ENCODE measurements around the gene KRTAP5-1.

KRTAP5-1 gene

GRCh38 chr11:1545432-1545831, 39.7 kb downstream of the KRTAP5-1 start:
- no peak for ATAC-seq

DNA sequence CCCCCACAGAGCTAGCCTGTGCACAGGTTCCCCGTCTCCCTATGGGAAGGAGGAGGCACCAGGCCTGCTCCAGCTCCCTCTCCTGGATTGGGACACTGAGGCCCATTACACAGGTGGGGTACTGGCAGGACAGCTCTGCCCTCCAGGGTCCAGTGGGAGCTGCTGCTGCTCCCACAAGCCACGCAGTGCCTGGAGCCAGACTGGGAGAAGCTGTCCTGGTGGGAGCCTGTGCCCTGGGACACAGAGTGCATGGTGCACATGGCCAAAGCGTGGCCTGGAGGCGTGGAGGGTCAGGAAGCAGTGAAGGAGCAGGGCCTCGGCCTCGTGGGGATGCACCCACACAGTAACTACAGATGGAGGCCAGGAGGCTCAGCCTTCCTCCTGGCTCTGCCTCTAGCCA, 40.5 kb downstream of the KRTAP5-1 start:
- ATAC-seq (no peak), DNase-seq (no peak)

More at GRCh38 chr11:1545432-1545831, 39.7 kb downstream of the KRTAP5-1 start:
- no peak for DNase-seq

DNA sequence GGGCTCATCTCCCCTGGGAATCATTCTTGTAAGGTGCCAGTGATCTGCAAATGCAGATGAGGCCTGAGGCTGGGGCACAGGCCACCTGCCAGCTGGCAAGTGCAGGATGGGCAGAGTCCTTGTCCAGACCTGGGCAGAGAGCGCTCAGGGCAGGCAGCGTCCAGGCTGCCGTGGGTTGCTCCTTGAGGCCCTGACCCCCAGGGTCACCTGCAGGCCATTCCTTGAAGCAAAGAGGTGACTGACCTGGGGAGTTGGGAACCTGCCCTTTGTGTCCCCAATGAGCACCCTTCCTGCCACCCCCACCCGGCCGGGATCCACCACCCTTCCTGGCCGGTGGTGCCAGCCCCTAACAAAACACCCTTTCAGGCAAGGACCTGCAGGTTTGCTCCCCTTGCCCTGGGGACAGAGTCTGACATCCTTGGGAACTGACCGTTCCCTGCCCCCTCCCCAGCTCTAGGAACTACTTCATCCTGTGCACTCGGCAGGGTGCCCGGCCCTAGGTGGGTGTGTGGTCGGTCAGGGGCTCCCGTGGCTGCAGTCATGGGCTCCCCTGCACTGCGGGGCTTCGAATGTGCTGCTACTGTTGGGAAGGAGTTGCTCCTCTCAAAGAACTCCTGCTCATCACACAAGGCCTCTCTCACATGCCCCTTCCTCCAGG, 41.3 kb downstream of the KRTAP5-1 start:
- ATAC-seq (no peak), DNase-seq (no peak)

GRCh38 chr11:1542267-1542666, 42.8 kb downstream of the KRTAP5-1 start:
- no peak for ATAC-seq
- no peak for DNase-seq

- ATAC-seq (no peak), DNase-seq (no peak)
These were observed 43.4 kb downstream of the KRTAP5-1 start for GRCh38 chr11:1541474-1542204.

DNA sequence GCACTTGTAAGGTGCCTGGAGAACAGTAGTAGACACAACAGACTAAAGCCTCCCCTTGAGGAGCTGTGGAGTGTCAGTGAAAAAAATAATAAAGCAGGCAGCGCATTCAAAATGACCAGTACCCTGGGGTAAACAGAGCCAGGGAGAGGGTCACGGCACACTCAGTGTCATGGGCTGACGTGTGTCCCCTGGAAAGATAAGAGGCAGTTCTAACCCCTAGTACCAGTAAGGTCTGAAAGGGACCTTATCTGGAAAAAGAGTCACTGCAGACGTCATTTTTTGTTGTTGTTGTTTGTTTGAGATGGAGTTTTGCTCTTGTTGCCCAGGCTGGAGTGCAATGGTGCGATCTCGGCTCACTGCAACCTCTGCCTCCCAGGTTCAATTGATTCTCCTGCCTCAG, 45.0 kb downstream of the KRTAP5-1 start:
- ATAC-seq = no peak
- no peak for DNase-seq

DNA sequence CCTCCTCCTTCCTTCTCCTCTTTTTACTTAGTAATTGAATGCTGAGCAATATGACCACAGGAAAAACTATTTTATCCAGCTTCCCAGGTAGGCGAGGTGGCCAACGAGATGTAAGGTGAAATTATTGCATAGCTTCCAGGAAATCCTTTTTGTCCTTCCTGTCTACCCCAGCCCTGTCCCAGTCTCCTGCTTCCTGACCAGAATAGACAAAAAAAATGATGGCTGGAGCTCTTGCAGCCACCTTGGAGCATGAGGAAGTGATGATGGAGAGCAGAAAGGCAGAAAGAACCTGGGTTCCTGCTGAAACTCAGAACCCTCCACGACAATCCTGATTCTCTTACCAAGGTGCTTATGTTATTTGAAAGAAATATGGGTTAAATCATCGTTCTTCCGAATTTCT, 46.9 kb downstream of the KRTAP5-1 start:
- DNase-seq (no peak), ATAC-seq (no peak)

DNA sequence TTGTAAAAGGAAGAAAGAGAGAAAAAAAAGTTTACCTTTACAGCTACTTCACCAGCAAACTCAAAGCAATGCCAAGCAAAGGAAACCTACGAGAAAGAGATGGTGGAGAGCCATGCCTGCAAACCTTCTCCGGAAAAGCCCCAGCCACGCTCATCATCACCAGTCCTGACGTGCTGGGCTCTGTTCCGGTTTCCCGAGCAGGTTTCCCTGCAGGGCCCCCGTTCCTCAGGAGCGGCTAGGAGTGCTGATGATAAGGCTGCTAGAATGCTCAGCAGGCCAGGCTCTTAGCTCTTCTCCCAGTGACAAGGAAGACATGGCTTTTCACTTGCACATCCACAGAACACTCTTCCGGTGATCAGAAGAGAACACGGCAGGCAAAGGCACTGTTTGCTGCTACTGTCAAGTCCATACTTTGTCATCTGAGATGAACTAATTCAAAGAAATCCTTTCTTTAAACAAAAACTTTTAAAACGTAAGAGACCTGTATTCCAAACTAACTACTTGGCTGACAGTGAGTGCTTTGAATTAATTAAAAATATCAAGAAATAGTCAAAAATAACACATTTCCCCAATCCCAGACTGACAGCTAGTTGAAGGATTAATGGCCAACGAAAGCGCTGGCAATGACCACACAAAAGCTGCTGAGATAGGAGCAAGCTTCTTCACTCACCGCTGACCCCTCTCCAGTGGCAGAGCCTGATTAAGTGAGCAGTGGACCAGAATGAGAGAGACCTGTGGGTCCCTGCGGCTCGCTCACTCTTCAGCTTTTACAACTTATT, 48.8 kb downstream of the KRTAP5-1 start:
- ATAC-seq (no peak), DNase-seq (no peak)

GRCh38 chr11:1534682-1535081, 50.4 kb downstream of the KRTAP5-1 start:
- ATAC-seq = no peak

More at GRCh38 chr11:1534682-1535081, 50.4 kb downstream of the KRTAP5-1 start:
- DNase-seq = no peak

All from stimulated activated naive CD8-positive, alpha-beta T cell treated with anti-CD3 and anti-CD28 coated beads, Interleukin-15, Interleukin-2, amounts not matched to agents 100 U/mL and 50 U/mL, for 24 hours (primary cell).